Endothelial cell (in vitro differentiated cells): Measurements from ENCODE around the gene KIF26A. TPM values are rescaled to one million over a fixed set of nuclear protein-coding genes. Genes with fewer than 3 reads are reported as not detected.

Source experiments
- DNase-seq: peaks from one replicate; pipeline ENCODE4 v3.0.0; 2021; ENCODE audit warnings: low spot score
- H3K27ac Mint-ChIP-seq: one replicate; pipeline ENCODE4 v1.8.0; 2021; ENCODE audit warnings: mixed read lengths, inconsistent platforms; ENCODE audit not compliant: unreplicated experiment
- H3K27me3 Mint-ChIP-seq: one replicate; pipeline ENCODE4 v1.8.0; 2021; ENCODE audit warnings: mild to moderate bottlenecking, moderate library complexity, mixed read lengths, inconsistent platforms; ENCODE audit not compliant: unreplicated experiment
- H3K36me3 Mint-ChIP-seq: one replicate; pipeline ENCODE4 v1.8.0; 2021; ENCODE audit warnings: mild to moderate bottlenecking, low read depth, mixed read lengths, inconsistent platforms; ENCODE audit not compliant: unreplicated experiment
- H3K4me1 Mint-ChIP-seq: one replicate; pipeline ENCODE4 v1.8.0; 2021; ENCODE audit warnings: mild to moderate bottlenecking, mixed read lengths, inconsistent platforms; ENCODE audit not compliant: unreplicated experiment
- H3K4me3 Mint-ChIP-seq: one replicate; pipeline ENCODE4 v1.8.0; 2021; ENCODE audit warnings: mild to moderate bottlenecking, mixed read lengths, inconsistent platforms; ENCODE audit not compliant: unreplicated experiment
- H3K9me3 Mint-ChIP-seq: one replicate; pipeline ENCODE4 v1.8.0; 2021; ENCODE audit warnings: mixed read lengths, inconsistent platforms; ENCODE audit not compliant: unreplicated experiment
- CTCF ChIP-seq: fragments of 200-600 bp; sonication (generic); IDR thresholded peaks from one replicate; pipeline ENCODE4 v1.5.0; 2021; ENCODE audit warnings: antibody characterized with exemption; ENCODE audit not compliant: unreplicated experiment
- total RNA-seq: library from RNA; stranded (reverse); fragmentation: NEBNext Ultra II Directional; extraction: Animal tissue kit (Norgen Biotek cat#: 25700); gene quantifications from one replicate; pipeline ENCODE4 v1.2.1, GENCODE V29; 2021; ENCODE audit not compliant: unreplicated experiment

Gene KIF26A
- total RNA-seq, 1 donor from 2014 or later = 96.9 TPM

- DNase-seq = no peak
- Mint-ChIP-seq H3K4me3 (no peak overlapping the region), H3K27ac (no peak overlapping the region), H3K9me3 (no peaks in the 10 kb centered on the region), H3K36me3 (peaks cover 3% of the 10 kb centered on the region), H3K27me3 (peaks cover 20% of the 10 kb centered on the region), H3K4me1 (peaks cover 21% of the 10 kb centered on the region)
- TF ChIP-seq CTCF = no peak
Measured at GRCh38 chr14:104181761-104182530, 43.6 kb downstream of the KIF26A start.

GRCh38 chr14:104182857-104183425, 44.6 kb downstream of the KIF26A start:
- Mint-ChIP-seq H3K4me3 (no peak overlapping the region), H3K9me3 (no peaks in the 10 kb centered on the region), H3K27me3 (peaks cover 20% of the 10 kb centered on the region), H3K4me1 (peaks cover 24% of the 10 kb centered on the region), H3K36me3 (peaks cover 3% of the 10 kb centered on the region), H3K27ac (no peak overlapping the region)
- no peak for DNase-seq
- no peak for TF ChIP-seq CTCF

- Mint-ChIP-seq H3K4me3 (no peak overlapping the region), H3K36me3 (peaks cover 3% of the 10 kb centered on the region), H3K27me3 (peaks cover 18% of the 10 kb centered on the region), H3K4me1 (peaks cover 24% of the 10 kb centered on the region), H3K27ac (peak overlapping the region; percentile 89), H3K9me3 (no peaks in the 10 kb centered on the region)
- TF ChIP-seq CTCF = no peak
- no peak for DNase-seq
Measured at GRCh38 chr14:104183796-104184195, 45.4 kb downstream of the KIF26A start.

- Mint-ChIP-seq H3K27ac (peak overlapping the region; percentile 89), H3K4me3 (no peak overlapping the region), H3K9me3 (no peaks in the 10 kb centered on the region), H3K36me3 (peaks cover 6% of the 10 kb centered on the region), H3K27me3 (peaks cover 20% of the 10 kb centered on the region), H3K4me1 (peaks cover 27% of the 10 kb centered on the region)
- DNase-seq = peak; percentile 51
- no peak for TF ChIP-seq CTCF
Measured at GRCh38 chr14:104184506-104184905, 46.1 kb downstream of the KIF26A start.

- no peaks in the 10 kb centered on the region for H3K9me3 Mint-ChIP-seq
- peak; percentile 72 for DNase-seq
- peaks cover 6% of the 10 kb centered on the region for H3K36me3 Mint-ChIP-seq
- no peak for TF ChIP-seq CTCF
- peaks cover 17% of the 10 kb centered on the region for H3K27me3 Mint-ChIP-seq
- no peak overlapping the region for H3K4me3 Mint-ChIP-seq
- peaks cover 26% of the 10 kb centered on the region for H3K4me1 Mint-ChIP-seq
- peak overlapping the region; percentile 89 for H3K27ac Mint-ChIP-seq
Measured at GRCh38 chr14:104184911-104185499, 46.6 kb downstream of the KIF26A start.
